HG02763 (cell line): ENCODE data around the gene JAG2.

ENCODE experiments used
- ATAC-seq: cut with Tn5 transposase; IDR thresholded peaks from one replicate; pipeline ENCODE4 v1.9.1; 2021; ENCODE audit warnings: mild to moderate bottlenecking, moderate library complexity; ENCODE audit not compliant: unreplicated experiment

JAG2 gene

DNA sequence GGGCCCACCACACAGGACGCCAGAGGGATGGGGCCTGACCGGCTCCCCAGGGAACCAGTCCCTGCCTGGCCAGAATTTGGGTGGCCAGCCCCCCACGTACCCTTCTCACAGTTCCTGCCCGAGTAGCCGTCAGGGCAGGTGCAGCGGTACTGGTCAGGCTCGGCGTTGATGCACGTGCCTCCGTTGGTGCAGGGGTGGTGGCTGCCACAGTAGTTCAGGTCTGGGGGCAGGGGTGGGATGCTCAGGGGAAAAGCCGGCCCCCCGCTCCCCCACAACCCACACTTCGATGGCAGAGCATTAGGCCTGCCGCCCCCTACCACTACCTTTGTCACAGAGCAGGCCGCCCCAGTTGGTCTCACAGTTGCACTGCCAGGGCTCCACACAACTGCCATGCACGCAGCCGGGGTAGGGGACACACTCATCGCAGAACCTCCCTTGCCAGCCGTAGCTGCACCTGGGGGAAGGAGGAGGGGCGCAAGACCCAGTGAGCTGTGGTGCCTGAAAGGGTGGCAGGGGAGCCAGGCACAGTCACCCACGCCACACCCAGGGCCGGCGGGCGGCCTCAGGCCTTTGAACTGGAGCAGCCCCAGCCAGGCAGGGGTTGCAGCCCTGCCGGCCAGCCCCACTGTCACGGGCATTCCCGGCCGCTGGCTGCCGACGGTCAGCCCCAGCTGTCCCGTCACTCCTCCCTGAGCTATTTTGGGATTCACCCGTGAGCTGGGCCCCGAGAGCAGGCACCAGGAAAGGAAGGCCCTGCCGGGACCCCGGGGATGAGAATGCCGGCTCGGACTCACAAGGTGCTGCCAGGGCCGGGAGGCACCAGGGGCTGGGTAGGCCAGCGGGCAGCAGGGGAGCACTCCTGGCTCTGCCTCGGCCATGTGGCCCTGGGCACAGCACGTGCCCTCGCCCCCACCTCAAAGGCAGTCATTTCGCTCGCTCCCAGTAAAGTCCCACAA is 16.5 kb downstream of the JAG2 start:
- no peak for ATAC-seq

DNA sequence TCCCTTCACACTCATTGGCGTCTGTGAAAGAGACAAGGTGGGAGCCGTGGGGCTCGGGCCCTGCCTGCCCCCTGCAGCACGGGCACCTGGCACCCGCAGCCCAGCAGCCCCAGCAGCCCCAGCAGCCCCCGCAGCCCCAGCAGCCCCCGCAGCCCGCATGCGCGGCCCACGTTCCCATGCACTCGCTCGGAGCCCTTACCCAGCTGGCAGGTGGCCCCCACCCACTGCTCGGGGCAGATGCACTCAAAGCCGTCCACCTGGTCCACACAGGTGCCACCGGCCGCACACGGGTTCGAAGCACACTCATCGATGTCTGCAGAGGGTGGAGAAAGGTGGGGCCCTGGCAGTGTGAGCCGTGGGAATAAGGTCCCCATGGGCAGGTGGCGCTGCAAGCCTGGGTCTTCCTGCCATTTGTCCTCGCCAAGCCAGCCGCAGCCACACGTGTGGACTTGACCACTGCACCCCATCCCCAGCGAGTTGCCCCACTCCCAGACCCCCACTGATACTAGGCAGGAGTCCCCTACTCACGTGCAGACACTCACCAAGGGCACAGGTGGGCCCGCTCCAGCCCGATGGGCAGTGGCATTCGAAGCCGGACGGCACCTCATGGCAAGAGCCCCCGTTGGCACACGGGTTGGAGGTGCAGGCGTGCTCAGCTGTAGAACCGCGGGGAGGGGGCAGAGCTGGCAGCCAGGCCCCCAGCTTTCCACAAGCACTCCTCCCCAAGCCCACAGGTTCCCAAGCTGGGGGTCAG is 17.3 kb downstream of the JAG2 start:
- no peak for ATAC-seq

DNA sequence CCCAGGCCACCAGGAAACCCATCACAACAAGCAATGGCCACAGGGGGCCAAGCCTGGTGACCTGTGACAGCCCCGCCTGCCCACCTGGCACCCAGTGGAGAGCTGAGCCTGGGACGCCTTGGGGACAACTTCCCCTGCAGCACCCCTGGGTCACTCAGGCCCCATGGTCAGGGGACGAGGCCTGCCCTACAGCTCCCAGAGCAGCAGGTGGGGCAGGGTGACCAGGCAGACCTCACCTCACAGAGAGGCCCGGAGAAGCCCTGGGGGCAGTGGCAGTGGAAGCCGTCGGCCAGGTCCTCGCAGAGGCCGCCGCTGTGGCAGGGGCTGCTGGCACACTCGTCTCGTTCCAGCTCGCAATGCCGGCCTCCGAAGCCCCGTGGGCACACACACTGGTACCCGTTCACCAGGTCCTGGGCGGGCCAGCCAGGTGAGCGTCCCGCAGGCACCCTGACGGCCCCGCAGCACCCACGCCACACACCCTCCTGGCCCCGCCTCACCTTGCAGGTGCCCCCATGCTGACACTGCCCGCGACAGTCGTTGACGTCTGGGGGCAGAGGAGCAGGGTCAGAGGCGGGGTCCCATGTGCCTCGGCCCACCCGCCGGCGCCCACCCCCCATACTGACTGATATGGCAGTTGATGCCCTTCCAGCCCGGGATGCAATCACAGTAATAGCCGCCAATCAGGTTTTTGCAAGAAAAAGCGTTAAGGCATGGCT is 18.1 kb downstream of the JAG2 start:
- no peak for ATAC-seq

DNA sequence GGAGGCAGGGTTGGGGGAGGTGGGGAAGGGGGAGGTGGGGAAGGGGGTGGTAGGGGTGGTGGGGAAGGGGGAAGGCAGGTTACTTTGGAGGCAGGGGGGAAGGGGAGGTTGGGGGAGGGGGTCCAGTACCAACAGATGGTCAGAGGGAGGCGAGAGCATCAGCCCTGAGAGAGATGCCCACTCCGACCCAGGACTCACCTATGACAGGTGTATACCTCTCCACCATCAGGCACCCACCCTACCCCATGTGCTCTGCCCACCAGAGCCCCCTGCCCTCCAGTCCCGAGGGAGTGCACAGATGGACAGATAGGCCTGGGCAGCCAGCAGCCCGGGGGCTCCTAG is 18.6 kb downstream of the JAG2 start:
- ATAC-seq, result no peak

DNA sequence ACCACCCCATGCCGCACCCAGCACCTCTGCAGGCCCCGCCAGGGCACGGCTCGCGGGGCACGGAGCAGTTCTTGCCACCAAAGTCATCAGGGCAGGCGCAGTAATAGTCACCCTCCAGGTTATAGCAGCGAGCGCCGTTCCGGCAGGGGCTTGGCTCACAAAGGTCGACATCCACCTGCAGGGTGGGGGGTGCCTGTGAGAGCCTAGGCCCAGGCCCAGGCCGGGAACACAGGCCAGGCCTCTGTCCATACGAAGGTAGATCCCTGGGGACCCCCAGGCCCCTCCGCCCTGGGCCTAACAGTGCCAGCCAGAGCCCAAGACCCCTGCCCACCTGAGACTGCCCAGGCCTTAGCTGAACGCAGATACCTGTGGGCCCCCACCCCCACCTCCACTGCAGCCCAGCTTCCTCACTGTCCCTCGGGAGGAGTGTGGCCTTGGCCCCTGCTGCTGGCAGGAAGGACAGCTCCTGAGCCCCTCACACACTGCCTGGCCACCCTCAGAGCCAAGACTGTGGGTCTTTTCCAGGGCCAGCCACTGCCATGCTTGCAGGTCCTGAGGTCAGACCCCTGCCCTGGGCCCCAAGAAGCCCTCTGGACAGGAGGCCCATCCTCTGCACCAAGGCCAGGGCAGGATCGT is 19.3 kb downstream of the JAG2 start:
- ATAC-seq, result no peak

DNA sequence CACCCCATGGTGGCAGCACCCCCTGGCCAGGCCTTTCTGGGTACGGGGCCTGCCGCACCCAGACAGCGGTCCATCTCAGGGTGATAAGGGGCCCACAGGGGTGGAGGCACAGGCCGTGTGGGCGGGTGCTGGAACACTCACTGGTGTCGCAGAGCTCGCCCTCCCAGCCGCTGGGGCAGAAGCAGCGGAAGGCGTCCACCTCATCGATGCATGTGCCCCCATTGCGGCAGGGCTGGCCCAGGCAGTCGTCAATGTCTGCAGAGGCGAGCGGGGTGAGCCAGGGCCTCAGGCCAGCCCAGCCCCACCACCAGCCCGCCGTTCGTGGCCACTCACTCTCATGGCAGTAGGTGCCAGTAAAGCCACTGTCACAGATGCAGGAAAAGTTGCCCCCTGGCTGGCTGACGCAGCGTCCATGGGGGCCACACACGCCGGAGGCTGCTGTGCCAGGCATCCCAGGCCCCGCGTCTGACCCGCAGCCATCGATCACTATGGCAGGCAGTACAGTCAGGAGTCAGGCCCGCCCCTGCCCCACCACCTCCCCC is 19.9 kb downstream of the JAG2 start:
- ATAC-seq, result no peak

DNA sequence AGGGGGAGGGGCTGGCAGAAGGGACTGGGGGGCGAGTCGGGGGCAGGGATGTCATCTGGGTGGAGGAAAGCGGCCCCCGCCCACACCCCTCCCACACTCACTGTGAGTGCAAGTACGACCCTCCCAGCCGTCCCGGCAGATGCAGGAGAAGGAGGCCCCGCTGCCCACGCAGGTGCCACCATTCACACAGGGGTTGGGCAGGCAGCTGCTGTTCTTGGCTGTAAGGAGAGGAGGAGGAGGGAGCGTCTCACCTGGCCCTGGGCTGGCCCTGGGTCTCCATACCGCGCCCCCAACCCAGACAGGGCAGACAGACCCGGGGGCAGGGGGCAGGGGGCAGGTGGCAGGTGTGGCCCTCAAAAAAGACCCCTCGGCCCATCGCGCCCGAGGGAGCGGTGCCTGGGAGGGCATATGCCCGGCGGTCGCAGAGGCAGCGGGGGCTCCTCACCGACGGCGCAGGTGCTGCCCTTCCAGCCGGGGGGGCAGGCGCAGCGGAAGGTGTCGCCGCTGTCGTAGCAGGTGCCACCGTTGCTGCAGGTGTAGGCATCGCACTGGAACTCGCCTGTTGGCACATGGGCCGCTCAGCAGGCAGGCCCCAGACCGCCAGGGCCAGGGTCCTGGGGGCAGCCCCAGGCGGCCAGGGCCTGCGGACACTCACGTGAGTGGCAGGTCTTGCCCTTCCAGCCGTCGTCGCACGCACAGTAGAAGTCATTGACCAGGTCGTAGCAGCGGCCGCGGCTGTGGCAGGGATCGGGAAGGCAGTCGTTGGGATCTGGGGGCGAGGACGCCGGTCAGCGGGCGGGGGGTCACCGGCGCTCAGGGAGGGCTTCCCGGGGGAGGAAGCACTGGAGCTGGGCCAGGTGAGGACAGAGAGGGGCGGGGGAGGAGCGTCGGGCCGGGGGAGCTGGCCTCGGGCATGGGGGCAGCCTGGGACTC is 20.6 kb downstream of the JAG2 start:
- ATAC-seq, result no peak

DNA sequence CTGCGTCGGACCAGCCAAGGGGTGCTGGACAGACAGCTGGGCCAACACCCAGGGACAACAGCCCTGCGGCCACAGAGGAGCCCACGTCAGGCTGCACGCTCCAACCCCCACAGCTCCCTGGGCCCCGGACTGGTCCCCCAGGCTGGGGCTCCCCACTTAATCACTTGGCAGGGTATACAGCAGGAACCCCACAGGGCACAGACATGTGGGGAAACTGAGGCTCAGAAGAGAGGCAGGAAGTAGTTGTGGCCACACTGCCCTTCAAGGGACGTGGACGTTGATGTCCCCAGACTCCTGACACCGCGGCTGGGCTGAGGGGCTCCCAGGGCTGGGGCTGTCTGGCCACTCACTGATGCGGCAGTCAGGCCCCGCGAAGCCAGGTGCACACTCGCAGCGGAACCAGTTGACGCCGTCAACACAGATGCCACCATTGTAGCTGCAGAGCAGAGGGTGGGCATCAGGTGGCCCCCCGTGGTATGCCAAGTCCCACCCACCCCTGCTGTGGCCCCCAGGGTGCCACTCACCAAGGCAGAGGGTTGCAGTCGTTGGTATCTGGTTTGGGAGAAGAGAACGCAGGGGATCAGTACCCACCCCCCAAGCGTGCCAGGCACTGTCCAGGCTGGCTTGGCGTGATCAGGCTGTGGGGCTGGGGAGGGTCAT is 21.5 kb downstream of the JAG2 start:
- no peak for ATAC-seq

DNA sequence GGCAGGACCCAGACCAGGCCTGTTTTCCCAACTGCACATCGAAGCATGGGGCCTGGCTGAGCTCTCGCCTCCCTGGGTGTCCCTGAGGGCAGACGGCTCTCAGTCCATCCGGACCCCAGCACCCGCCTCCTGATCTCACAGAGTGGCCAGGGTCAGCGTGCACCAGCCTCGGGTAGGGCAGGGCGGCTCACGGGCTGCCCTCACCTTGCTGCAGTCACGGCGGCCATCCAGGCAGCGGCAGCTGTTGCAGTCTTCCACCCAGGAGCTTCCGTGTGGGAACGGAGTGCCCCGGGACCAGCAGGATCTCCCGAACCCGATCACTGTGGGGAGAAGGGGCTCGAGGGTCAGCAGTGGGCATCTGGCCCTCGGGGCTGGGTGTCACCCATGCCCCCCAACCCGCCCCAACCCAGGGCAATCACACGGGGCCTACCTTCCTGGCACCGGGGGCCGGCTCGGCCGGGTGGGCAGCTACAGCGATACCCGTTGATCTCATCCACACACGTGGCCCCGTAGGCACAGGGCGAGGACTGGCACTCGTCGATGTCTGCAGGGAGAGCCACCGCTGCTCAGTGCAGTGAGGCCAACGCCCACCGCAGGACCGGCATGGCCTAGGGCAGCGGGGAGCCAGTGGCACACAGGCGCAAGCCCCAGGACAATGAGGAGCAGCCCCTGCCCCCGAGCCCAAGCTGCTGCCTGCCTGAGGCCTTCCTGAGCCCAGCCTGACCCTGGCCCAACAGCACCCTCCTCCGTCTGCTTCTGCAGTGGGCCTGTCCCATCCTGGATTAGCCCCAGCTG is 22.2 kb downstream of the JAG2 start:
- ATAC-seq, result no peak

DNA sequence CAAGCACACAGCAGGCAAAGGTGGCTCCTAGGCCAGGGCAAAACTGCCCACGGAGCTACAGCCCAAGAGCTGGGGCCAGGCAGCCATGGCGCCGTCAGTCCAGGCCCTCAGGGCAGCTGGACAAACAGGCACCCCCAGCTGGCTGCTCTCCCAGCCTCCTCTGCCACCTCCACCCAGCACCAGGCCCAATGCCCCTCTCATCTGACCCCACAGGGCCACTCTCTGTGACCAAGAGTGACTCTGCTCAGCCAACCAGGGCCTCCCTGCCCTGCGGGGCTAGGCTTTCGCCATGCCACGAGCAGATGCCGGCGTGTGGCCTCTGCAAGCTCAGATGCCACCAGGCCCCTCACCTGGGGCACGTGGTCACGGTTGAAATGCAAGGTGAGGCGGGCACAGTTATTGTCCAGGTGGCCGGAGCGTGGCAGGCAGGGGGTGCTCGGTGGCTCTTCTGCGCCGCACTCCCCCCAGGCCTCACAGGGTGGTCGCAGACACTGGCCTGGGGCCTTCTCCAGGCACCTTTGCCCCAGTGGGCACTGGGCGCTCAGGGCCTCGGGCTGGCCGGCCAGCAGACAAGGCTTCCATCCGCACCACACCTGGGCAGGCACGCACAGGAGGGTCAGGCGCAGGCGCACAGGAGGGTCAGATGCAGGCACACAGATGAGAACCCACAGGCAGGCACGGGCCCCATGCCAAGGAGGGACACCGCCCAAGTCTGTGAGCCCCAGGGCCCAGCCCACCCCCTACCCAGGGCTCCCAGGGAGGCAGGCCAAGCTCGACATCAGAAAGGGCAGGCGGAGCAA is 23.0 kb downstream of the JAG2 start:
- no peak for ATAC-seq

DNA sequence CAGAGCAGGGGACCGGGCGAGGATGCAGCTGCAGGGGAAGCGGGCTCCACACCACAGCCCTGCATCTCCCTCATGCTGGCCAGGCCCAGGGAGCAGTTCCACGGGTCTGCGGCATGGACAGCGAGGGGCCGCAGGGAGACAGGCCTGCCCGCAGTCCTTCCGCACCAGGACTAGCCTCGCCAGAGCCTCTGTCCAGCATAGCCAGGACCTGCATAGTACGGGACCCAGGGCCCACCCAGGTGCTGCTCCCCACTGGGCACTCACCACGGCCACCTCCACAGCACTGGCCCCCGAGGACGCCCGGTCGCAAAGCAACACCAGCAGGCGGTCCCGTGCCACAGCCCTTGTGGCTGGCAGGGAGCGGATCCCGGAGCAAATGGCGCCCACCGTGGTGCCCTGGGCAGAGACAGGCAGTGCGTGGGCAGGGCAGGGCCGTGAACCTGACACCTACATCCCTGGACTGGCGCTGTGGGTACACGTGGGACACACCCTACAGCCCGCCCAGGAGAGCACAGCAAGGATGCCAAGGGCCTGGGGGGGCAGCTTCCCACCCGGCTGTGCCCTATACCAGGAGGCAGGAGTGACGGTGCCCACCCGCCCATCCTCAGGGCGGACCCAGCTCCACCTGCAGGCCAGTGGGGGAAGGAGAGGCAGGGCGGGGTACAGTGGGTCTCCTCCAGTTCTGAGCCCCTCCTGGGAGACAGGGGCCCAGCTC is 23.8 kb downstream of the JAG2 start:
- no peak for ATAC-seq

DNA sequence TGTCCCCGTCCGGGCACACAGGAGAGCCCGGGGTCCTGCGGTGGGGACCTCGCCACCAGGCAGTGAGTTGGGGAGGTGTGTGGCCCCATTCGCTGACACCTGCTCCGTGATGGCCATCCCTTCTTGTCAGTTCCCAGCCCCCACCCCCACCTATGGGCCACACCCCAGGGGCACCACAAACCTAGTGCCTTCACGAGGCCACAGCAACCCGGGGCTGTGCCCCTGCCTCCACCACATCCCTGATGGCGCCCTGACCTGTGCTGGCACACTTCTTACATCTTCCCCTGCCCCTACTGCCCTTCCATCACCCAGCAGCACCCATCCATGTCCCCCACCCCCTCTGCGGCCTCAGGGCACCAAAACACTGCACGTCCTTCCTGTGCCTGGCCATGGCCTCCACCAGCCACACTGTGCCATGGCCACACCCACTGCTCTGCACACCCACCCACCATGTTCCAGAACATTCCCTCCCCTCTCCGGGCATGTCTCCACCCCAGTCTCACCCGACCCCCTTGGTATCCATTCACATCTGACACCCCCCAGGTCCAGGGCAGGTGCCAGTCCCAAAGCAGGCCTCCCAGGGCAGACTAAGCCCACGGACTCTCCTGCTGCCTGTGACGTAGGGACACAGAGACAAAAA is 24.4 kb downstream of the JAG2 start:
- ATAC-seq, result no peak

DNA sequence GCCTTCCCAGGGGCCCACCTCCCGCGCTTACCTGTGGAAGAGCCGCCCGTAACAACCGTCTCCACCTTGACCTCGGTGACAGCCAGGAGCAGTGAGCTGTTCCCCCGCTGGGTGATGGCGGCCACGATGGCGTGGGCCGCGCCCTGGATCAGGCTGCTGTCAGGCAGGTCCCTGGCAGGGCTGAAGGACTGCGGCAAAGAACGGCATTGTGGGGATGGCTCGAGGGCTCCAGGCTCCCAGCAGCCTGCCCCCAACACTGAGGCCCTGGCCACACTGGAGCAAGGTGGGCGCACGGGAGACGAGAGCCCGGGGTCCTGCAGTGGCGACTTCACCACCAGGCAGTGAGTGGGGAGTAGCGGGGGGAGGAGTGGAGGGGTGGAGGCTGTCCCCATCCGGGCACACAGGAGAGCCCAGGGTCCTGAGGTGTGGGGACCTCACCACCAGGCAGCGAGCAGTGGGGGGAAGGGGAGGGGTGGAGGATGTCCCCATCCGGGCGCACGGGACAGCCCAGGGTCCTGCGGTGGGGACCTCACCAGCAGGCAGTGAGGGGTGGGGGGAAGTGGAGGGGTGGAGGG is 25.0 kb downstream of the JAG2 start:
- no peak for ATAC-seq

DNA sequence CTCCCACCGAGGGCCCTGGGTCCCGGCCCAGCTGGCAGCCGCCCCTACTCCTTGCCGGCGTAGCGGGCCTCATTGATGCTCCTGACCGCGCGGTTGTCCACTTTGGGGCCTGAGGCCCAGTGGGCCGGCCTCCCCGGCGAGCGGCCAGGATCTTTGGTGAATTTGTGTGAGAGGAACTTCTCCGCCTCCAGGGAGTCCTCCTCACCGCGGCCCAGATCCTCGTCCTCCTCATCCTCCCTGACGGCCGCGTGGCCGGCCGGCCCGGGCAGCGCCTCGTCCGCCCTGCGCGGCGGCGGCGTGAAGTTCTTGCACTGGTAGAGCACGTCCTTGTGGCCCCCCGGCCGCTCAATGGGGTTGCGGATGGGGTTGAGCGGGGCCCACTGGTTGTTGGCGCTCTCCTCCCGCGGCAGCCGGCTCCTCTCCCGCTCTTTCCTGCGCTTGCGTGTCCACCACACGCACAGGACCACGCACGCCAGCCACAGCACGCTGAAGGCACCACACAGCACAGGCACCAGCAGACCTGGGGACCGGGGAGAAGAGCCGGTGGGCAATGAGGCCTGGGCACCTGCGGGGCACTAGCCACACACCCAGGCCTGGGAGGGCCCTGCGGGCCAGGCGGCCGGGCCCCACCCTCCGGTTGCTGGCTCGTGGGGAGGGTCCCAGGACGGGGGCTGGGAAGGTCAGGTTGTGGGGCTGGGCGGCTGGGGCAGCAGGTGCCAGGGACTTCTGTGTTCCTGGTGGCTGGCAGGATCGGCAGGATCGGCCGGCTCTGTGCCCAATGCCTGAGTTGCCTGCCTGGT is 25.7 kb downstream of the JAG2 start:
- ATAC-seq, result no peak
